H1 (cell line): ENCODE results near the gene FAM120A.

ENCODE experiments used
- CEBPB ChIP-seq: IDR thresholded peaks from 2 replicates; pipeline ENCODE4 v1.6.1; 2012; ENCODE audit warnings: low read depth, low read length
- CTCF ChIP-seq, 3 experiments: IDR thresholded peaks; 1 replicate in 2 of 3; 2 replicates in 1 of 3; pipeline versions ENCODE4 v1.5.1 to v1.6.1; 2011; ENCODE audit warnings: low read length in 3 of 3, mild to moderate bottlenecking in 3 of 3, inconsistent platforms in 2 of 3, low read depth in 1 of 3, moderate library complexity in 1 of 3; ENCODE audit not compliant: insufficient read depth in 1 of 3; ENCODE audit errors: control extremely low read depth in 1 of 3
- RAD21 ChIP-seq, 2 experiments: IDR thresholded peaks in 1 of 2; conservative IDR thresholded peaks in 1 of 2; 2 replicates each; pipeline ENCODE4 v1.6.1; 2011; ENCODE audit warnings: low read depth in 2 of 2, low read length in 2 of 2, improper control_type of control experiment in 1 of 2, inconsistent platforms in 1 of 2, mild to moderate bottlenecking in 1 of 2, moderate library complexity in 1 of 2
- USF2 ChIP-seq: IDR thresholded peaks from 2 replicates; pipeline ENCODE4 v1.6.1; 2011; ENCODE audit warnings: low read length, improper control_type of control experiment

GRCh38 chr9:93509084-93509483 lies 57.6 kb downstream of the FAM120A start:
- TF ChIP-seq CTCF (IDR thresholded peaks at IDR 0.05; ENCODE audit: control extremely low read depth in 1 of 3, insufficient read depth in 1 of 3, low read depth in 1 of 3, low read length in 3 of 3): no peak
- TF ChIP-seq CEBPB: no peak
- TF ChIP-seq USF2: no peak
- no peak for TF ChIP-seq RAD21 (IDR thresholded peaks at IDR 0.05 in 1 of 2, conservative IDR thresholded peaks at IDR 0.05 in 1 of 2; ENCODE audit: low read depth in 2 of 2, low read length in 2 of 2)
